T47D (cell line): Measurements from ENCODE around the gene THSD7B.

Experiments used
- DNase-seq, 2 experiments: peaks; one replicate each; pipeline versions ENCODE4 v3.0.0 to v3.0.0-alpha.2; 2011 to 2012; ENCODE audit warnings: low read depth in 1 of 2, low spot score in 1 of 2
- JUND ChIP-seq: IDR thresholded peaks from 2 replicates; pipeline ENCODE4 v1.6.1; 2012; ENCODE audit warnings: low read depth
- in situ Hi-C: cut with HindIII; loops from 2 replicates; pipeline ENCODE4 v1.10.0; 2016; ENCODE audit warnings: low sequenced_read_pairs, low pct_unique_long_range_greater_than_20kb

The THSD7B gene

DNA sequence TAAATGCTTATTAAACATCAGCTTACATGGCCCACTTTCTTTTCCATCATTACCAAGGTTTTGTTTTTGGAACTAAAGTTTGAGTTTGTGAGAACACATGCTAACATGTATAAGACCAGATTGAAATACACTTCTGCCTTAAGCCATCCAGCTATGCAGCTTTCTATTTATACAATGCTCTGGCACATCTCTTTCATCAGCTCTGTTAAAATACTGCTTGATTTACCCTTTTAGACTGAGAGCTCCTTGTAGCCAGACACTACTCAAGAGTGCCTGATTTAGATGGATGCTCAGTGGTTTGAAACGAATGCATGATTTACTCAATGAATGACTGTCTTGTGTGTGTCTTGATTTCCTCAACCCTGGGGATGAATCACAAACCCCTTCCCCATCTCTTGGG lies 392.5 kb downstream of the THSD7B start:
- no peak for DNase-seq
- in situ Hi-C loops: no loop called here
- TF ChIP-seq JUND: no peak

DNA sequence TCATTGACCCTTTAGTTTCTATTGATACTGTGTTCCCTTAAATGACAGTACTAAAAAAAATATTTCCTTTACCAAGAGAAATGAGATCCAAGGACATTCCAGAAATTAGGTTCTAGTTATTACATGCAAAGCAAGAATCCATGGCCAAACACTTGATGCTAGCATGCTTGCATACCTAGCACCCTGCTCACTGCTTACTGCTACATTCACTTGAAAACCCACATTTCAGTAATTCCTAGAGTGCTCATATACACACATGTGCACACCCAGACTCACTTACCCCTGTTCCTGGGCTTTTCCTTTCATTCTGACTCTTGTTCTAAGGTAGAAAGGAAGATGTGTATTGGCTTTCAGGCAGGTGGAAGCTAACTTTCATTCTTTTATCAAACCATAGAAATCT lies 395.9 kb downstream of the THSD7B start:
- no peak for TF ChIP-seq JUND
- DNase-seq: no peak
- in situ Hi-C loops: no loop called here

DNA sequence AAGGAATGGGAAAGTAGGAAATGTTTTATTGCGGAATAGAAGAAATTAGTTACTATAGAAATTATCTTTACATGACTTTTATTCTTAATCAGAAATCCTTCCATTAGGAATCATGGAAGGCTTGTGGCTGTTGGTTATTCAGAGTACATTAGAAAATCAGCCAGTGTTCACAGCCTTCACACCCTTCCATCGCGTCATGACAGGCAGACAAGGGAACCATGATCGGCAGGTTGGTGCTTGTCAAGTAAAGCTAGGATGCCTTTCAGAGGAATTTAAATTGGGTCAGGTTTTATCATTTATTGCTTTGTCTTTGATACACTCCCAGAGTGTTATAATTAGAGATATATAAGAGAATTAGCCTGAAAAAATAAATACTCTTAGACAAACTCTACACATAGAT lies 400.6 kb downstream of the THSD7B start:
- no peak for TF ChIP-seq JUND
- in situ Hi-C loops: no loop called here
- no peak for DNase-seq

DNA sequence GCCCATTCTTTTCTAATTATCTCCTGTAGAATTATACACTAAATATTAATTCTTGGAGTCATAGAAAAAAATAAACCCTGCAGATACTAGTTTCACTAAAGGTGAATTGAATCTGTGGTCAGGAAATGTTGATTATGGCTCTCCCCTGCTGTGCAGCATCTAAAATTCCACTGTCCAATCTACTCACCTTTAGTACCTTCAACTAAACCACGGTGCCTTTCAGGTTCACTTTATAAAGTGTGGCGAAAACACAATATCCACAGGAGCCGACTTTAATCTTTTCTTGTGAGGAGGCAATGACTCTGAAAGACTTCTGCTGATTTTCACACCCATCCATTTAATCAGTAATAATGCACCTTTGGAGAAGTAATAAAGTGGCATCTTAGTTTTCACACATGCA lies 402.3 kb downstream of the THSD7B start:
- no peak for DNase-seq
- in situ Hi-C loops: no loop called here
- TF ChIP-seq JUND: no peak

DNA sequence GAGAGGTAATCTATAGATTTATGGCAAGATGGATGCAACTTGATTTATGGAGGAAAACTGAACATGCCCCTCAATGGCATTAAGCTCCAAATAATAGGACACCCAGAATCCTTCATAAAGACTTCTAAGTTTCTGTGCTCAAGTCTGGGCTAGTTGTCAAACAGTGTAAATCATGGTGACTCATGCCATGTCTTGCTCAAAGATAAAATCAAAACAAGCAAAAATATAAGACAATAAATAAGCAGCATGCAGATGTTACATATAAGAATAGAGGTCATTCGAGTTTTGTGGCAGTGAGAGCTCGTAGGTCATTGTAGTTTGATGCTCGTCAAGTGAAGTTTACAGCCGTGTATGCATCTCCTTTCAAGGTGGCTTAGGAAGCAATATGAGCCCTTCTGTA lies 403.2 kb downstream of the THSD7B start:
- in situ Hi-C loops: no loop called here
- peak in 1 of 2 experiments; percentile 43 for DNase-seq
- TF ChIP-seq JUND: no peak

DNA sequence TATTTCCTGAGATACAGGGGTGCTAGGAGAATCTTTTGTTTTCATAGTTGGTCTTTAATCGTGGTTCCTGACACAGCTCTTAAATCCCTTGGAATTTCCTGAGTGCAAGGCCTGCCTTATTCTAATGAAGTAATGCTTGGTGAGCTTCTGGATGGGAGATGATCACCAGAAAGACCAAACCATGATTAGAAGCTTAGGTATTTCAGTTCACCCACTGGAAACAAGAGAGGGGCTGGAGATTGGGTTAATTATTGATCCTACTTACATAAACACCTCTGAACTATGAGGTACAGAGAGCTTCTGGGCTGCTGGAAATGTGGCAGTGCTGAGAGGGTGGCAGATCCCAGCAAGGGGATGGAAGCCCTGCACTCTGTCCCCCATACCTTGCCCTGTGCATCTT lies 406.8 kb downstream of the THSD7B start:
- TF ChIP-seq JUND: no peak
- no peak for DNase-seq
- in situ Hi-C loops: no loop called here

DNA sequence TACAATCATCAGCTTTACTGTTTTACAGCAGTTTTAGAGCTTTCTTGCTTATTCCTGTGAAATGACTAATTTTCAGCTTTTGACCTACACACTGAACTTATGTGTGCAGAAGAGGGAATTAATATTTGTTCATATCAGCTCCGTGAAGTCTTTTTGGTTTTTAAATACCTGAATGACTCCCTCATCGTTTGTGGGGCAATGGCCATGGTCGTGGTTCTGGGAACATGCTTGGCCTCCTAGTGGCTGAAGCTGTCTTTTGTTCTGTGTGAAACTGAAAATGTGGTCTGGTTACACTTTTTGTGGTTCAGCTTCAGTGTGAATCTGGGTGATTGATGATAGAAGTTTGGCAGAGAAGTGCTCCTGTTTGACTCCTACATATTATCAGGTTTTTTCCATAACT lies 408.1 kb downstream of the THSD7B start:
- in situ Hi-C loops: no loop called here
- peak in 1 of 2 experiments; percentile 7 for DNase-seq
- no peak for TF ChIP-seq JUND

DNA sequence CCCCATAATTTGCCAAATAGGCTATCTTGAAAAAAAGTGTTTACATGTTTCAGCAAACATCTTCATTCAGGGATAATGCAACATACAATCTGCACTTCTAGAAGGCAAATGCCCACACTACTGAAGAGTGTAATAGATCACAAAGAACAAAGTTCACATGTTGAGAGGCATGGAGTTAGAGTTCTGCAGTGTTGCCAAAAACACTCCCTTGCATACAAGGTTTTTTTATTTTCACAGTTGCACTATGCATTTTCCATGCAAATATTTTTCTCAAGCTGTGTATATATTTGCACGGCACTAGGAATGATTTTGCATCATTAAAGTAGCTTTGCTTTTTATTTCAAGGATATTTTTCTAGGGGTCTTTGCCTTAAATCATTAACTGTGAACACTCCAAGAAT lies 409.9 kb downstream of the THSD7B start:
- no peak for TF ChIP-seq JUND
- in situ Hi-C loops: no loop called here
- DNase-seq: no peak

DNA sequence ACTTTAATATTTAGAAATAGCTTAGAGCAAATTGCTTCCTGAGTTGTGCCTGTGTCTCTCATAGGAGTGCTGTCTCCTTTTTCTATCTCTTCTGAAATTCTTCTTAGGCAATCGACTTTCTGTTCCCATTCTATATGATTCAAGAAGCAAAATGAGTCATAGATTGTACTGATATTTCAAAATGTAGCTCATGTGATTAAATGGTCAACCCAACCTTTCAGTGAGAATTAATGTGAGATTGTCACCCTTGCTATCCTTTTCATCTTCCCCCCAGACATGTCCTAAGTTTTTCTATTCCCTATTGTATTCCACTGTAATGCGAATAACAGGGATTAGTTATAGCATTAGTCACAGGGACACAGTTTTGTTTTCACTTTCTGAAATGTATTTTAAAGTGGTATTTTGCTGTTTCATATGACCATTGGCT lies 413.6 kb downstream of the THSD7B start:
- in situ Hi-C loops: no loop called here
- no peak for DNase-seq
- no peak for TF ChIP-seq JUND

DNA sequence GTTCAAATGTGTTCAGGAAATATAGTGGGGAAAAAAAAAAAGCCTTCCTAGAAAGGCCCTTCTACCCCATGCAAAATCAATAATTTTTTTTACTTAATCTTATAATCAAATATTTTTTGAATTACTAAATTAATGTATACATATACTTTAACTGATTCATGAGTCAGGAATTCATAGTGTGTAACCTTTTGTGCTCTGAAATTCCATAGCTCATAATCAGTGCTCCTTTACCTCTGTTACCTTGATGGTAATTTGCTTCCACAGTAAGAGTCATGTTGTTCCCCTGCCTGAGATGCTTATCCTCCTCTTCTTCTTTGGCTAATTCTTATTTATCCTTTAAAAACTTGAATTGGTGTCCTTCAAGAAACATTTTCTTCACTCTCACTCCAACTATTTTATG lies 414.2 kb downstream of the THSD7B start:
- no peak for TF ChIP-seq JUND
- DNase-seq: no peak
- in situ Hi-C loops: no loop called here

DNA sequence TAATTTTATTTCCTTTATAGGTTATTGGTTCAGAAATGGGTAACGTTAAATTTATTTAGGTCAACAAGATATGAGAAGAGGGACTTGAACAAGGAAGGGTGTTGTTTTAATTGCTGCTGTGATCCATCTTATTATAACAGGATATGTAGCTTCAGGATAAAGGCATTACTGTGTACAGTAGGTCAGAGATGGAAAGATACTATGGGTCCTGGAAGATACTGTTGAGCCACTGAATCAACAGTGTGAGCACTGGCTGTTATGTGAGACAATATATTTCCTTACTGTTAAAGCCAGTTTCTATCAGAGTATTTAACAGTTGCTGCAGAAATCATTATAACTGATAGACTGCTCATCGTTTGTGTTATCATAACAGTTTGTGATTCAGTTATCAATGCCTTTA lies 414.7 kb downstream of the THSD7B start:
- no peak for DNase-seq
- in situ Hi-C loops: no loop called here
- no peak for TF ChIP-seq JUND

DNA sequence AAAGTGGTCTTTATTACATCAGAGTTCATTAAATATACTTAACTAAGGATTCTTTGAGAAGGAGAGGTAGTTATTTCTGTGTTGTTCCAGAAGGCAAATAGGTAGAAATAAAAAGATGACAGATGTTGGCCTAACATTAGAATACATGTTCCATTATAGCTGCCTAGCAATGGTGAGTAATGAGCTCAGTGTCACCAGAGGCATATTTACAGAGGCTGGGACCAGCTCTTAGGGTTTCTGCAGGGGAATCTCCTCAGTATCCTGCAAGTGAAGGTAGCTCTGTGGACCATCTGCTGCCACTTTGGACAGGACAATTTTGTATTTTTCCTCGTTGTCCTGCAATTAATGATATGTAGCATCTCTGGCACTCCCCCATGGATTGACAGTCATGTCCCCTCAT lies 416.0 kb downstream of the THSD7B start:
- no peak for DNase-seq
- in situ Hi-C loops: no loop called here
- no peak for TF ChIP-seq JUND

DNA sequence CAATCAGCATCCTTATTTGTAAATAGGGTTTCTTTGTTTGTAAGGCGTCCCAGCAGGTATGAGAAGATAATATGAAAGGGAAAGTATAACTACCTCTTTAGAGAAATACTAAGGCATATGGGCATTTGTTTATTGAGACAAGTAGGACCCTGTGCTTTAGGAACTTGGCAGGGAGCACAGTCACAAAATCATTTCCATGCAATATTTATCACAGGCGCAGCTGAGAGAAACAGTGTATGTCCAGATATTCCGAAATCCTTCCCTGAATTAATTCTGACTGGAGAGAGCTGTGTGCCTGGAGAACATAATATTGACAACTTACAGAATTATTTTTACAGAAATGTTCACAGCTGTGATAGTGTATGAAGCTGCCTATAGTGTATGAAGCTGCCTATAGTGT lies 416.7 kb downstream of the THSD7B start:
- no peak for DNase-seq
- in situ Hi-C loops: no loop called here
- no peak for TF ChIP-seq JUND

DNA sequence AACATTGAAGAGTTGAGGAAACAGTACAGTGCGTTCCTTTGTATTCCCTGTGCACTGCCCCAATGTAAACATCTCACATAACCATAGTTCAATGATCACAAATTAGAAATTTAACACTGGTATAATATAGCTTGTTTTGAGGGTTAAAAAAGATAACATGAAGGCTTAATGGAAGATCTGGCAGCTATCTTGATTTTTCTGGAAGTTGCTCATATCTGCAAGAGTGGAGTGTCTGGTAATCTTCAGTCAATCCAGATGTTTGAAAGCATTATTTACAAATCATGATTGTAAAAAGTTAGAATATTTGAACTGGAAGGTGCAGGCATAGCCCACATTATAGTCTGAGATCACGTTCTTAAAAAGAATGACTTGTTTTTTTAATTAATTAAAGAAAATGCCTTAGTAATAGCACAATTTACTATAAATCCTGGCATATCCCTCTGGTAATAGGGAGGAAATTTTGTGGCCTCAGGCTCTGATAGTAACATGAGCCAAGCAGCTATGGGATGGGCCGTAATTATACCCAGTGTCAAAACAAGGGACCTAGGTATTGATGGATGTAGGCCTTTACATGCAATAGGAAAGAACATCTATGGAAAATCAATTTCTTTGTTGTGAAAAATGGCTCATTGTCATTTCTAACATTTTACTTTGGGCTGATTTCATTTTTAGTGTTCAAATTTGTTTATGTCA lies 418.0 kb downstream of the THSD7B start:
- TF ChIP-seq JUND: no peak
- DNase-seq: no peak
- in situ Hi-C loops: no loop called here
